HUES6 (cell line): Measurements from ENCODE around the gene AP2A2.

Experiments
- H3K27ac ChIP-seq: 2 replicates; pipeline ENCODE4 v1.7.0; 2013; ENCODE audit warnings: low read depth, mild to moderate bottlenecking, low read length, inconsistent platforms
- H3K27me3 ChIP-seq: 2 replicates; pipeline ENCODE4 v1.6.1; 2013; ENCODE audit warnings: low read length; ENCODE audit not compliant: control insufficient read depth, insufficient read depth
- H3K36me3 ChIP-seq: 2 replicates; pipeline ENCODE4 v1.6.1; 2013; ENCODE audit warnings: low read length; ENCODE audit not compliant: control insufficient read depth, insufficient read depth
- H3K4me1 ChIP-seq: 2 replicates; pipeline ENCODE4 v1.6.1; 2013; ENCODE audit warnings: low read length; ENCODE audit not compliant: control insufficient read depth, insufficient read depth
- H3K4me3 ChIP-seq: 2 replicates; pipeline ENCODE4 v1.5.1; 2013; ENCODE audit warnings: low read depth, low read length
- H3K9ac ChIP-seq: one replicate; pipeline ENCODE4 v1.6.1; 2013; ENCODE audit warnings: mild to moderate bottlenecking, low read length
- H3K9me3 ChIP-seq: 2 replicates; pipeline ENCODE4 v1.6.1; 2013; ENCODE audit warnings: low read depth, low read length; ENCODE audit not compliant: control insufficient read depth, insufficient read depth

AP2A2 gene

GRCh38 chr11:1028291-1028540 lies 102.5 kb downstream of the AP2A2 start:
- no peaks in the 10 kb centered on the region for H3K9me3 ChIP-seq
- H3K27me3 ChIP-seq: no peaks in the 10 kb centered on the region
- H3K27ac ChIP-seq: no peak overlapping the region
- H3K4me3 ChIP-seq: no peak overlapping the region
- H3K9ac ChIP-seq: no peak overlapping the region
- H3K36me3 ChIP-seq: no peaks in the 10 kb centered on the region
- no peaks in the 10 kb centered on the region for H3K4me1 ChIP-seq

- H3K27me3 ChIP-seq: no peaks in the 10 kb centered on the region
- no peak overlapping the region for H3K9ac ChIP-seq
- H3K4me3 ChIP-seq: no peak overlapping the region
- no peaks in the 10 kb centered on the region for H3K4me1 ChIP-seq
- no peak overlapping the region for H3K27ac ChIP-seq
- H3K9me3 ChIP-seq: no peaks in the 10 kb centered on the region
- no peaks in the 10 kb centered on the region for H3K36me3 ChIP-seq
Measured at GRCh38 chr11:1028616-1029015, 102.9 kb downstream of the AP2A2 start.

GRCh38 chr11:1029051-1029450 lies 103.4 kb downstream of the AP2A2 start:
- Histone ChIP-seq H3K9me3 (no peaks in the 10 kb centered on the region), H3K27me3 (no peaks in the 10 kb centered on the region), H3K27ac (no peak overlapping the region), H3K4me3 (no peak overlapping the region), H3K4me1 (no peaks in the 10 kb centered on the region), H3K9ac (no peak overlapping the region), H3K36me3 (no peaks in the 10 kb centered on the region)

- H3K9ac ChIP-seq: no peak overlapping the region
- no peaks in the 10 kb centered on the region for H3K27me3 ChIP-seq
- H3K9me3 ChIP-seq: no peaks in the 10 kb centered on the region
- no peak overlapping the region for H3K27ac ChIP-seq
- no peak overlapping the region for H3K4me3 ChIP-seq
- no peaks in the 10 kb centered on the region for H3K36me3 ChIP-seq
- no peaks in the 10 kb centered on the region for H3K4me1 ChIP-seq
Measured at GRCh38 chr11:1029654-1030053, 104.0 kb downstream of the AP2A2 start.

- Histone ChIP-seq H3K27me3 (no peaks in the 10 kb centered on the region), H3K4me3 (no peak overlapping the region), H3K27ac (no peak overlapping the region), H3K9me3 (no peaks in the 10 kb centered on the region), H3K36me3 (no peaks in the 10 kb centered on the region), H3K4me1 (no peaks in the 10 kb centered on the region), H3K9ac (no peak overlapping the region)
Measured at GRCh38 chr11:1030086-1030485, 104.4 kb downstream of the AP2A2 start.

- Histone ChIP-seq H3K4me3 (no peak overlapping the region), H3K9me3 (no peaks in the 10 kb centered on the region), H3K4me1 (no peaks in the 10 kb centered on the region), H3K36me3 (no peaks in the 10 kb centered on the region), H3K9ac (no peak overlapping the region), H3K27me3 (no peaks in the 10 kb centered on the region), H3K27ac (no peak overlapping the region)
Measured at GRCh38 chr11:1030556-1030955, 104.9 kb downstream of the AP2A2 start.

GRCh38 chr11:1031121-1031899 lies 105.6 kb downstream of the AP2A2 start:
- Histone ChIP-seq H3K4me3 (no peak overlapping the region), H3K27ac (no peak overlapping the region), H3K9me3 (no peaks in the 10 kb centered on the region), H3K27me3 (no peaks in the 10 kb centered on the region), H3K9ac (no peak overlapping the region), H3K4me1 (no peaks in the 10 kb centered on the region), H3K36me3 (no peaks in the 10 kb centered on the region)

GRCh38 chr11:1032310-1032891 lies 106.7 kb downstream of the AP2A2 start:
- Histone ChIP-seq H3K36me3 (no peaks in the 10 kb centered on the region), H3K4me1 (no peaks in the 10 kb centered on the region), H3K27me3 (no peaks in the 10 kb centered on the region), H3K27ac (no peak overlapping the region), H3K4me3 (no peak overlapping the region), H3K9ac (no peak overlapping the region), H3K9me3 (no peaks in the 10 kb centered on the region)

GRCh38 chr11:1033016-1033798 lies 107.5 kb downstream of the AP2A2 start:
- H3K4me3 ChIP-seq: no peak overlapping the region
- no peaks in the 10 kb centered on the region for H3K9me3 ChIP-seq

GRCh38 chr11:1034001-1034400 lies 108.3 kb downstream of the AP2A2 start:
- no peaks in the 10 kb centered on the region for H3K36me3 ChIP-seq
- no peaks in the 10 kb centered on the region for H3K9me3 ChIP-seq
- H3K27ac ChIP-seq: no peak overlapping the region
- no peaks in the 10 kb centered on the region for H3K4me1 ChIP-seq
- H3K27me3 ChIP-seq: no peaks in the 10 kb centered on the region
- no peak overlapping the region for H3K4me3 ChIP-seq
- no peak overlapping the region for H3K9ac ChIP-seq

More at GRCh38 chr11:1033016-1033798, 107.5 kb downstream of the AP2A2 start:
- no peak overlapping the region for H3K27ac ChIP-seq
- H3K27me3 ChIP-seq: no peaks in the 10 kb centered on the region
- H3K9ac ChIP-seq: no peak overlapping the region
- H3K36me3 ChIP-seq: no peaks in the 10 kb centered on the region
- H3K4me1 ChIP-seq: no peaks in the 10 kb centered on the region
